Omental fat pad (tissue), 4 donors: ENCODE data around the gene TRIM72. TPM values are rescaled to one million over a fixed set of nuclear protein-coding genes. Genes with fewer than 3 reads are reported as not detected.

Experiments used
- ATAC-seq: fragments of 150-250 bp; one replicate; pipeline ENCODE4 v1.9.1; 2016; ENCODE audit warnings: mild to moderate bottlenecking, moderate library complexity; ENCODE audit not compliant: low FRiP score
- DNase-seq: peaks from one replicate; pipeline ENCODE4 v3.0.0-alpha.2; 2019; ENCODE audit warnings: low spot score
- CTCF ChIP-seq, 3 donors: fragments of 450-650 bp; IDR thresholded peaks; one replicate each; pipeline ENCODE4 v1.5.1; 2016 to 2017; ENCODE audit warnings: antibody characterized with exemption in 3 of 3, mild to moderate bottlenecking in 3 of 3, moderate library complexity in 2 of 3
- total RNA-seq, 4 donors: library from RNA; depleted of rRNA; stranded (reverse); fragments of >200 nt; gene quantifications; one replicate each; pipeline ENCODE4 v1.1.0, GENCODE V29; 2016

Gene TRIM72
- total RNA-seq, 4 donors from 2014 or later = 0.28 TPM; not detected in 3

GRCh38 chr16:31204871-31205666, 8.8 kb upstream of the TRIM72 start:
- DNase-seq = no peak
- no peak for TF ChIP-seq CTCF (IDR thresholded peaks at IDR 0.05)
- ATAC-seq = no peak

GRCh38 chr16:31206776-31207175, 7.1 kb upstream of the TRIM72 start:
- TF ChIP-seq CTCF (IDR thresholded peaks at IDR 0.05) = no peak
- ATAC-seq (no peak), DNase-seq (no peak)

GRCh38 chr16:31213342-31213741, 577 bp upstream of the TRIM72 start:
- TF ChIP-seq CTCF (IDR thresholded peaks at IDR 0.05) = no peak
- ATAC-seq (no peak), DNase-seq (no peak)

GRCh38 chr16:31214708-31215286, 878 bp downstream of the TRIM72 start:
- DNase-seq (no peak), ATAC-seq (peak; percentile 43)
- no peak for TF ChIP-seq CTCF (IDR thresholded peaks at IDR 0.05)

- ATAC-seq (peak; percentile 93), DNase-seq (no peak)
- TF ChIP-seq CTCF (IDR thresholded peaks at IDR 0.05) = no peak
Measured at GRCh38 chr16:31215287-31216162, 1.6 kb downstream of the TRIM72 start.

- DNase-seq (no peak), ATAC-seq (no peak)
- TF ChIP-seq CTCF (IDR thresholded peaks at IDR 0.05) = no peak
Measured at GRCh38 chr16:31216422-31217135, 2.7 kb downstream of the TRIM72 start, which contains the start of gene PYDC1. Gene PYDC1 (minus strand): TSS chr16:31217135. CDS start chr16:31217028, 107 bp downstream.
